Measurements from ENCODE around the gene PCGF3.
"Not testable (repeated sequence)": the region's sequence is repeated elsewhere in the genome, so short reads cannot be mapped to it uniquely, and the experiment has no call there.

Gene PCGF3

DNA sequence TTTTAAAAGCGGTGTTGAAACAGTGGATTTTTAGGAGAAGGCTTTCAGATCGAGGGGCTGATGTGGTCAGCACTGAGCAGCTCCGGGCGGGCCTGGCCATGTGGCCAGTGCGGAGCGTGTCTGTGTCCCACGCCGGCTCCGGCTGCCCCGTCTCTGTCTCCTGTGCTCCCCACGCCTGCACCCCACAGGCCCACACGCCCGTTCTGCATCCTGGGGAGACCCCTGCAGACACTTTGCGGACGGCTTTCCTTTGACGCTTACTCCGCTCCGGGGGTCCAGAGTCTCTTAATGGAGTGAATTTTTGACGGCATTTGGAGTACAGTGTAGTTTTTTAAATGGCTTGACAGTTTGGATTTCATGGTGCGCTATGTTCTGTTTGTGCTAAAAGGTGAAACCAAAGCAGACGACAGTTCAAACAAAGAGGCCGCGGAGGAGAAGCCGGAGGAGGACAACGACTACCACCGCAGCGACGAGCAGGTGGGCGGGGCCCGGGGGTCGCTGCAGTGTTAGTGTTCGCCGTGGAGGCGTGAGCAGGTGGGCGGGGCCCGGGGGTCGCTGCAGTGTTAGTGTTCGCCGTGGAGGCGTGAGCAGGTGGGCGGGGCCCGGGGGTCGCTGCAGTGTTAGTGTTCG is 38.7 kb downstream of the PCGF3 start:
- DNase-seq, result no peak

GRCh38 chr4:747546-748170 is 42.0 kb downstream of the PCGF3 start:
- no peak for DNase-seq

- no peak for DNase-seq
Measured at GRCh38 chr4:748461-748860, 42.8 kb downstream of the PCGF3 start.

DNA sequence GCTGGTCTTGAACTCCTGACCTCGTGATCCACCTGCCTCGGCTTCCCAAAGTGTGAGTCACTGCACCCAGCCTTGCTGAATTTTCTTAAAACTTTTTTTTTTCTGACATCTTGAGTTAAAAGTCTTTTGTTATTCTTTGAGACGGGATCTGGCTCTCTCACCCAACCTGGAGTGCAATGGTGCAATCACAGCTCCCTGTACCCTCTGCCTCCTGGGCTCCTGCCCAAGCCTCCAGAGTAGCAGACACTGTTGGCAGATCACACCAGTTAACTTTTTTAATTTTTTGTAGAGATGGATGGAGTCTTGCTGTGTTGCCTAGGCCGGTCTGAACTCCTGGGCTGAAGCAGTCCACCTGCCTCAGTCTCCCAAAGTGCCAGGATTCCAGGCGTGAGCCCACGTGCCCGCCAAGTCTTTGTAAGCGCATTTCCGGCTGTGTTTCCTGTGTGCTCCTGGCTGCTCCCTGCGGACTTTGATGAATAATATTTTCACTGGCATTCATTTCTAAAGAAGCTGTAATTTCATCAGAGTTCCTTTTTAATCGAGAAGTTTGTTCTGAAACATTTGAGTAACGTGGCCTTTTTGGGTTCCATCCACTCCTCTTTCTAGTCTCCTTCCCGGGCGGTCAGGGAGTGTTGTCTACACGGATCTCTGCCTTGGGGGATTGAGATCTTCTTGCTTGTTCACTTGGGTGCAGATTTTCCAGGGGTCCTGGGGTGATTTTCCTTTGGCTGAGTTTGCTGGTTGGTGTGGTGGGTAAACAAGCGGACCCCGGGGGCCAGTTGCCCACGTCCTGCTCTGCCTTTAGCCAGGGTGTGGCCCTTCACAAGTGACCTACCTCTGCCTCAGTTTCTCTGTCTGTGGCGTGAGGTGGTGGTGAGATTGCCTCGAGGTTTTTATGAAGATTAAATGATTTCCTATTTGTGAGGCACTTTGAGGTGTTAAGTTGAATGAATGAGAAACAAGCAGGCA is 44.4 kb downstream of the PCGF3 start:
- no peak for DNase-seq

GRCh38 chr4:751676-752075 is 46.0 kb downstream of the PCGF3 start:
- DNase-seq, result no peak

- DNase-seq, result no peak
Measured at GRCh38 chr4:752196-752861, 46.7 kb downstream of the PCGF3 start.

DNA sequence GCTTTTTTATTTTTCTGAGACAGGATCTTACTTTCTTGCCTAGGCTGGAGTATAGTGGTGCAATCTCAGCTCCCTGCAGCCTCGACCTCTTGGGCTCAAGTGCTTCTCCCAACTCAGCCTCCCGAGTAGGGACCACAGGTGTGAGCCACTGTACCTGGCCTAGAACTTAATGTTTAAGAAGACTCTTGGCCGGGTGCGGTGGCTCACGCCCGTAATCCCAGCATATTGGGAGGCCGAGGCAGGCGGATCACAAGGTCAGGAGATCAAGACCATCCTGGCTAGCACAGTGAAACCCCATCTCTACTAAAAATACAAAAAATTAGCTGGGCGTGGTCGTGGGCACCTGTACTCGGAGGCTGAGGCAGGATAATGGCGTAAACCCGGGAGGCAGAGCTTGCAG is 47.6 kb downstream of the PCGF3 start:
- not testable (repeated sequence) for DNase-seq

DNA sequence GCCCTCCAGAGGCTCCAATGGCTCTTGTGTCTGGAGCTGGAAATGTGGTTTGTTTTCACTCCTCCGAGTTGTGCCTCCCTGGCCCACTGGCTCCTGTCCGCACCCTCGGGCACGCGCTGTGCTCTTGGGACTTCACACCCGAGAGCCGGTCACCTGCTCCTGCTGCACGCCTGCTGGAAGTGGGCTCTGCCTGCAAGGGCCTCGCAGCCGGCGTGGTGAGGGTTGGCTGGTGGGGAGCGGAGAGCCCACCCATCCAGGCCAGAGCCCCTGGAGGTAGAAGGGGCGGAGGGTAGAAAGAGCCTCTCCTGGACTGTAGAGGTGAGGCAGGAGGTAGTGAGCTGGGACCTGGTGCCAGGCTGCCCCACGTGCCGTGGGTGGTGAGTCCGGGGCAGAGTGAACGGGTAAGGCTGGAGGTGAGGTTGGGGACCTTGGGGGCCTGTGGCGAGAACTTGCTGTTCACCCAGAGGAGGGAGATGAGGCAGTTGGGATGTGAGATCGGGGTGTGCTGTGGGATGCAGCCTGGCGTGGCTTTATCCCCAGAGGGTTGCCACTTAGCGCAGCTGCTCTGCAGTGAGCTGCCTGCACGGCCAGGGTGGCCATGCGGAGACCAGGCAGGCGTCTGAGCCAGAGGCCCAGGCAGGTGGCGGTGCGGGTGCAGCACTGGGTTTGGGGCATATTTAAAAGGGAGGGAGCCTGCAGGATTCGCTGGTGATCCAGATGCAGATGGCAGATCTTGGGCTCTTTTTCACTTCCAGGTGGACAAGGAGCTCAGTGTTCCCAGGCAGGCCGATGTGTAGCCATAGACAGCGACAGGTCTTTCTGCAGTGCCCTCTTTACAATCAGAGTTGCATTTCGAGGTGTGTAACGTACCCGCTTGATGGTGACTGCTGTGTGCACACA is 48.8 kb downstream of the PCGF3 start:
- no peak for DNase-seq

- DNase-seq, result no peak
Measured at GRCh38 chr4:757111-757510, 51.5 kb downstream of the PCGF3 start.

- not testable (repeated sequence) for DNase-seq
Measured at GRCh38 chr4:759810-760209, 54.2 kb downstream of the PCGF3 start.

DNA sequence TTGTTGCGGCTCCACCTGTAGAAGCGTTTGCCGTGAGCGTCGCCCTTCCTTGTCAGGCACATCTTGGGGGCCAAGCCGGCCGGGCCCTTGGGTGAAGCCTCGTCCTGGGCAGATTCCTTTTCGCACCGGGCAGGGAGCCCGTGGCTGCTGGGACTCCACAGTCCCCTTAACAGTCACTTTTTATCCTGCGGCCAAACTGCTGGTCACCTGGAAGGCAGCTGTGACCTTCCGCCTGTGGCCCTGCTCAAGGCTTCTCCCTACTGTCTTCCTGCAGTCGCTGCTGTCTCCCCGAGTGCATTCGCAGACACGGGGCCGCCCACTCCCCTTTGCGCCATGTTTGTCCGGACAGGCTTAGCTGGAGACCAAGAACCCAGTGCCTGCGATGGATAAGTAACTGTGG is 55.0 kb downstream of the PCGF3 start:
- DNase-seq, result no peak

DNA sequence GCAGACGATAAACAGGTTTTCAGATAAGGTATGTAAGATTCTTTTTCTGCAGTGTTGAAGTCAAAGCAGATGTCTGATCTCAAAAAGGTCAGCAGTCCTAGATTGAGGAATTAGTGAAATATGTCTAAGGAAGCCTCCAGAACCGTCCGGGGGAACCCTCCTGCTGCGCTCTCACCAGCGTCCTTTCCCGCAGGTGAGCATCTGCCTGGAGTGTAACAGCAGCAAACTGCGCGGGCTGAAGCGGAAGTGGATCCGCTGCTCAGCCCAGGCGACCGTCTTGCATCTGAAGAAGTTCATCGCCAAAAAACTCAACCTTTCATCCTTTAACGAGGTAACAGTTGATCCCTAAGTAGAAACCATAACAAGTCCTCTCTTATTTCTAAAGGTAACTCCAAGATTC is 55.5 kb downstream of the PCGF3 start:
- DNase-seq, result no peak

DNA sequence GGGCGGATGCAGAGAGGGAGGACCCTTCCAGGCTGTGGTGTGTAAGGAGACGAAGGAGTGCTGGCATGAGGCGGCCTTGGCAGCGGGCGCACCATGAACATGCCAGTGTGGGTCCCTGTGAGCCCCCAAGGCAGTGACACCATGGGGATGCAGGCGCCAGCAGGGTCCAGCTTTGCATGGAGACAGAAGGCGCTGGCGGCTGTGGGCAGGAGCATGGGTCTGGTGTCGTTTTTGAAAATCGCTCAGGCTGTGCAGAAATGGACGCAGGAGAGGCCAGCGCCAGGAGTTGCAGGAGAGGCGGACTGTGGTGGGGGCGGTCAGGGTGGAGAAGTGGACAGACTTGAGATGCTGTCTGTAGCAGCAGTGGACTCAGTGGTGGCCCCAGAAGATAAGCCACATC is 56.1 kb downstream of the PCGF3 start:
- DNase-seq, result no peak

GRCh38 chr4:762211-763190 is 56.9 kb downstream of the PCGF3 start:
- no peak for DNase-seq

GRCh38 chr4:763191-763810 is 57.7 kb downstream of the PCGF3 start:
- DNase-seq, result no peak

GRCh38 chr4:763922-764321 is 58.3 kb downstream of the PCGF3 start:
- DNase-seq, result no peak

DNA sequence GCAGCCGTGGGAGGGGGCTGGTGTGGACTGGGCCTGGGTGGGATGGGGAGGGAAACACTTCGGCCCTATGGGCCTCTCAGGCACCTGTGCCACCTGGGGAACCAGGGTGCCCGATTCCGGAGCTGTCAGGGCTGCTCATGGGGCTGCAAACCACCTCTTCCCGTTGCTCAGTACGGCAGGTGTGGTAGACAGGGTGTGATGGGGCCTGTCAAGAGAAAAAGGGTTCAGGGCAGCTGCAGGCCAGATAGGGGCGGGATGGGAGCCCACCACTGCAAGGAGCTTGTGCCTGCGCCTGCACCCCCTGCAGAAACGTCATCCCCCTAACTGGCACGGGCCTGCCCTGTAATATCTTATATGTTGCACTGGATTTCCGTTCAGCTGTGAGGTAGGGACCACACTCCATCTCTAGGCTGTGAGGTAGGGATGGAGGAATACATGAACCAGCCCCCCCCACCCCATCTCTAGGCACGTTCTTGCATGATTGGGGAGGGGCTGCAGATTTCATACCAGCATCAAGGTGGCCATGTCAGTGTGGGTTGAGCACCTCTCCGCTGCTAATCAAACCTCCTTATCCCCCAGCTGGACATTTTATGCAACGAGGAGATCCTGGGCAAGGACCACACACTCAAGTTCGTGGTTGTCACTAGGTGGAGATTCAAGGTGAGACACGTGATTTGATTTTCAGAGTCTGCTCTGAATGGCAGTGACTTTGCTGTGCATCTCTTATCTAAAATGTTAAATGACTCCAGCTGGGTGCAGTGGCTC is 59.0 kb downstream of the PCGF3 start:
- DNase-seq, result no peak

DNA sequence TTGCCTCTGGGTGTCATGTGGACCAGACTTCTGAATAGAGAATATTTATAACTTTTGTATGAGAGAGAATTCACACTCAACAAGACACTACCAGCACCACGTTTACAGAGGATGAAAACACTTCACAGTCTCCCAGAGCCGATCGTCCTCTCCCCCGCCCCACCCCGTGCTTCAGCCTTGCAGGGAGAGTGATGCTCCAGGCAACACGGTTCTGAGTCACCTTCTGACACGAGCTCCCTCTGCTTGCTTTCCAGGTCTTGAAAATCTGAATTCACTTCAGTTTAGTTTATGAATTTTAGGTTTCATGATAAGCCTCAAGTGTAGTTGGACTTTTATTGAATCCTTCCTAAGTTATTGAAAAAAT is 60.5 kb downstream of the PCGF3 start:
- DNase-seq, result no peak

GRCh38 chr4:766559-767283 is 61.1 kb downstream of the PCGF3 start:
- DNase-seq, result no peak

Measured in NCI-H1048 (cell line).